Measurements from ENCODE around the gene EPC2. TPM values are rescaled to one million over a fixed set of nuclear protein-coding genes. Genes with fewer than 3 reads are reported as not detected.
A peak's percentile ranks its signal among the peaks of the same experiment; 100 is the strongest.

The EPC2 gene, protein sequence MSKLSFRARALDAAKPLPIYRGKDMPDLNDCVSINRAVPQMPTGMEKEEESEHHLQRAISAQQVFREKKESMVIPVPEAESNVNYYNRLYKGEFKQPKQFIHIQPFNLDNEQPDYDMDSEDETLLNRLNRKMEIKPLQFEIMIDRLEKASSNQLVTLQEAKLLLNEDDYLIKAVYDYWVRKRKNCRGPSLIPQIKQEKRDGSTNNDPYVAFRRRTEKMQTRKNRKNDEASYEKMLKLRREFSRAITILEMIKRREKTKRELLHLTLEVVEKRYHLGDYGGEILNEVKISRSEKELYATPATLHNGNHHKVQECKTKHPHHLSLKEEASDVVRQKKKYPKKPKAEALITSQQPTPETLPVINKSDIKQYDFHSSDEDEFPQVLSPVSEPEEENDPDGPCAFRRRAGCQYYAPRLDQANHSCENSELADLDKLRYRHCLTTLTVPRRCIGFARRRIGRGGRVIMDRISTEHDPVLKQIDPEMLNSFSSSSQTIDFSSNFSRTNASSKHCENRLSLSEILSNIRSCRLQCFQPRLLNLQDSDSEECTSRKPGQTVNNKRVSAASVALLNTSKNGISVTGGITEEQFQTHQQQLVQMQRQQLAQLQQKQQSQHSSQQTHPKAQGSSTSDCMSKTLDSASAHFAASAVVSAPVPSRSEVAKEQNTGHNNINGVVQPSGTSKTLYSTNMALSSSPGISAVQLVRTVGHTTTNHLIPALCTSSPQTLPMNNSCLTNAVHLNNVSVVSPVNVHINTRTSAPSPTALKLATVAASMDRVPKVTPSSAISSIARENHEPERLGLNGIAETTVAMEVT
- 34.8 and 35.9 TPM in 2 replicates for total RNA-seq (ENCODE audit: low replicate concordance)
- long read RNA-seq, partial matches to known transcripts, result 12 of 12 reads
- long read RNA-seq, other reads (novel, unspliced or antisense), result 0 of 12 reads

DNA sequence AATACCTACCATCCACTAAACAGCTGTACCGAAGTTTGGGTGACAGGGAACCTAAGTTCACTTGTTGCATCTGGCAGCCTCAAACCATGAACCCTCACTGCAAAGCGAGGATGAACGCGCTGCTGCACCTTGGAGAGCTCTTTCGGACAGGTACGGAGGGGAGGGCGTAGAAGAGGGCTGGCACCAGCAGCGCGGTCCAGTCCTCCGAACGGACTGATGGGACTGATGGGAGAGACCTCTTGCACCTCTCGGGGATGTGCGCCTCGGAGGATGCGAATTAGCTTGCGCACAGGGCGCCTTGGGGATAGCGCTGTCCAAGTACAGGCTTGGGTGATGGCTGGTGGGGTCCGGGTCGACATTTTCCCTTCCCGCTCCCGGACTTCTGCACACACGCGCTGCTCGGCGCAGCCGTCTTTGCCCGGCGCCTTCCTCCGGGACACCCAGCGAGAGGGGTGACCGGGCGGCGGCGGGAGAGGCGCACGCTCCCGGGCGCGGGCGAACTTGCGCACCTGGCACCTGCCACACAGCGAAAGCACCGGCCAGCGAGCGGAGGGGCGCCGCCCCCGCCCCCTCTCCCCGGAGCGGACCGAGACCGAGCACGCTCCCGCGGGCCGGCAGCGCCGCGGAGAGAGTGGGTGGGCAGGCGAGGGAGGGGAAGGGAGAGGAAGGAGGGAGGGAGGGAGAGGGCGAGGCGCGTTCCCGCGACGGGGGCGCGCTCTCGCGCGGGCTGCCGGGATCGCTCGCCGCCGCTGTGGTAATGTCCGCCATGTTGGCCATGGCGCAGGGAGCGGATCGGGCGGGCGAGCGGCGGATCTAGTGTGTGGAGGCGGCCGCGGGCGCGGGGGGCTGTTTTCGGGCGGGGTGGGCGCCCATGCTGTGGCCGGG, at the start of gene EPC2:
Gene EPC2, plus strand, starts transcription at position 754 of the 885 bp plus-strand sequence. CDS start 267 bp downstream, outside the sequence.
- no peaks in the 10 kb centered on the region for H3K9me3 Mint-ChIP-seq
- H3K27ac Mint-ChIP-seq, result peak within 1 kb of the TSS; percentile 93
- H3K4me1 Mint-ChIP-seq (ENCODE audit: unreplicated experiment), result peaks cover 20% of the 10 kb centered on the region
- TF ChIP-seq, protein P1, sequence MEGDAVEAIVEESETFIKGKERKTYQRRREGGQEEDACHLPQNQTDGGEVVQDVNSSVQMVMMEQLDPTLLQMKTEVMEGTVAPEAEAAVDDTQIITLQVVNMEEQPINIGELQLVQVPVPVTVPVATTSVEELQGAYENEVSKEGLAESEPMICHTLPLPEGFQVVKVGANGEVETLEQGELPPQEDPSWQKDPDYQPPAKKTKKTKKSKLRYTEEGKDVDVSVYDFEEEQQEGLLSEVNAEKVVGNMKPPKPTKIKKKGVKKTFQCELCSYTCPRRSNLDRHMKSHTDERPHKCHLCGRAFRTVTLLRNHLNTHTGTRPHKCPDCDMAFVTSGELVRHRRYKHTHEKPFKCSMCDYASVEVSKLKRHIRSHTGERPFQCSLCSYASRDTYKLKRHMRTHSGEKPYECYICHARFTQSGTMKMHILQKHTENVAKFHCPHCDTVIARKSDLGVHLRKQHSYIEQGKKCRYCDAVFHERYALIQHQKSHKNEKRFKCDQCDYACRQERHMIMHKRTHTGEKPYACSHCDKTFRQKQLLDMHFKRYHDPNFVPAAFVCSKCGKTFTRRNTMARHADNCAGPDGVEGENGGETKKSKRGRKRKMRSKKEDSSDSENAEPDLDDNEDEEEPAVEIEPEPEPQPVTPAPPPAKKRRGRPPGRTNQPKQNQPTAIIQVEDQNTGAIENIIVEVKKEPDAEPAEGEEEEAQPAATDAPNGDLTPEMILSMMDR (conservative IDR thresholded peaks at IDR 0.05), result no peak
- H3K4me3 Mint-ChIP-seq, result peak within 1 kb of the TSS; percentile 98
- peaks cover 10% of the 10 kb centered on the region for H3K36me3 Mint-ChIP-seq
- DNase-seq (ENCODE audit: extremely low spot score, unreplicated experiment), result peak; percentile 96
- peaks cover 3% of the 10 kb centered on the region for H3K27me3 Mint-ChIP-seq

DNA sequence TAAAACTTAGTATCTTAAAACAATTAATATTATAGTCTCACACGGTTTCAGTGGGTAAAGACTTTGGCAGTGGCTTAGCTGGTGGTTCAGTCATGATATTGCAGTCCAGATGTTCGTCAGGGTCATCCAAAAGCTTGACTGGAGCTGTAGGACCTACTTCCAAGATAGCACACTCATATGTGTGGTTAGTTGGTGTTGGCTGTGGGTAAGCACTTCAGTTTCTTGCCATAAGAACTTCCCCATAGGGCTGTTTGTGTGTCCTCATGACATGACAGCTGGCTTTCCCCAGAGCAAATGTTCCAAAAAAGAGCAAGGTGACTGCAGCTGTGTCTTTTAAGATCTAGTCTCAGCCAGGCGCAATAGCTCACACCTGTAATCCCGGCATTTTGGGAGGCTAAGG, 48.5 kb upstream of the EPC2 start:
- Mint-ChIP-seq H3K36me3 (peaks cover 3% of the 10 kb centered on the region), H3K4me1 (ENCODE audit: unreplicated experiment) (no peaks in the 10 kb centered on the region), H3K9me3 (peaks cover 4% of the 10 kb centered on the region), H3K27me3 (peaks cover 6% of the 10 kb centered on the region), H3K27ac (no peak overlapping the region), H3K4me3 (no peak overlapping the region)
- TF ChIP-seq, protein P1 (conservative IDR thresholded peaks at IDR 0.05), result no peak
- no peak for DNase-seq (ENCODE audit: extremely low spot score, unreplicated experiment)

DNA sequence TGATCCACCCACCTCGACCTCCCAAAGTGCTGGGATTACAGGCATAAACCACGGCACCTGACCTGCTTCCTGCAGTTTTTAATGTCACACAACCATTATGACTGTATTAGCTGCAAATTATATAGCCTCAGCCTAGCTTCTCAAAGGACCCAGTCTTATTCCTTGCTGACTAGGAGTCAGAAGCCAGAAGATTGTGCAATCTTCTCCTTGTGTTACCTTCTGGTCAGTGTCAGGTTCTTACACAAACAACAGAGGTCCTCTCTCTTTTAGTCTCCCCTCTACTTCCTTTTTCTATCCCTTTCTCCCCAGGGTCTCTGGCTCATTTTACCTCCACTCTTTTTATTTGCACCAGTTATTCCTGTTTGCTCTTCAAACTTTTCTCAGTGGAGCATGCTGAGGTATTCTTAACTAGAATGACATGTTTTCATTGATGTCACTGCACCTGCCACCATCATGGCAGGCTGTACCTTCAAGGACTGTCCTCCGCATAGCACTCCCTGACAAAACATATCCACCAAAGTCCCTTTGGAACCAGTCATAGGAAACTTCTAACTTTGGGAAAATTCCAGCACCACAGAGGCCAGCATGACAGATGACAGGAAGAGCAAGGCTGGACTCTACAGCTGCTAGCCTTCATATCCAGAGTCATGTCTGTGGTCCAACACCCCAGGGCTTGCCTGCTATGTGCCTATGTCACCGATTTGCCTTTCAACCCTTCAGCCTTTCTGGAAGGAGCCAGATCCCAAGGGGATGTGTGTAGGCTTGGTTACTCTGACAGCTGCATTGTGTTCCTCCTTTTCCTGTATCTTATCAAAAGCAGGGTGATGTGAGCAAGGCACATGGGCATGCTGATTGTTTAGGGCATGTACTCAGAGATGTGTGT, 45.2 kb upstream of the EPC2 start:
- no peaks in the 10 kb centered on the region for H3K4me1 Mint-ChIP-seq (ENCODE audit: unreplicated experiment)
- peaks cover 8% of the 10 kb centered on the region for H3K9me3 Mint-ChIP-seq
- no peak for DNase-seq (ENCODE audit: extremely low spot score, unreplicated experiment)
- H3K27me3 Mint-ChIP-seq, result peaks cover 6% of the 10 kb centered on the region
- H3K27ac Mint-ChIP-seq, result no peak overlapping the region
- H3K36me3 Mint-ChIP-seq, result peaks cover 3% of the 10 kb centered on the region
- no peak overlapping the region for H3K4me3 Mint-ChIP-seq
- TF ChIP-seq, protein P1 (conservative IDR thresholded peaks at IDR 0.05), result no peak

DNA sequence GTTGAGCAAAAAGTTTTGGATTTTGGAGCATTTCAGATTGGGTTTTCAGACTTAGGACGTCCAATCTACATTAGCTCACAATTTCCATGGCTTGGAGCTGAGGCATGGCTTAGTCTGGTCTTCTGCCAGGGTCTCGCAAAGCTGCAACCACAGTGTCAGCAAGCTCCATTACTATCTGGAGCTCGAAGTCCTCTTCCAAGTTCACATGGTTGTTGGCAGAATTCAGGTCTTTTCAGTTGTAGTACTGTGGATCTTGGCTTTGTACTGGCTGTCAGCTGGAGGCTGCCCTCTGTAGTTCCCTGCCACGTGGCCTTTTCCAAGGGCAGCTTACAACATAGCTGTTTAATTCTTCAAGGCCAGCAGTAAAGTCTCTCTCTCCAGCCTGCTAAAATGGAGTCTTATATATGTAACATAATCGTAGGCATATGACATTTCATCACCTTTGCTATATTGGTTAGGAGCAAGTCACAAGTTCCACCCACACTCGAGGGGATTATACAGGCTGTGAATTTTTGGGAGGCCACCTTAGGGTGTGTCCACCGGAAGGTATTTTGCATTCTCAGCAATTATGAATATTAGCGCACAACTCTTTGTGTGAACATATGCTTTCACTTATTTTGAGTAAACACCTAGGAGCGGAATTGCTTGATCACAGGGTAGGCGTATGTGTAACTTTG, 41.5 kb upstream of the EPC2 start:
- peaks cover 8% of the 10 kb centered on the region for H3K9me3 Mint-ChIP-seq
- H3K36me3 Mint-ChIP-seq, result peaks cover 3% of the 10 kb centered on the region
- no peak overlapping the region for H3K27ac Mint-ChIP-seq
- H3K4me1 Mint-ChIP-seq (ENCODE audit: unreplicated experiment), result no peaks in the 10 kb centered on the region
- TF ChIP-seq, protein P1 (conservative IDR thresholded peaks at IDR 0.05), result no peak
- no peak for DNase-seq (ENCODE audit: extremely low spot score, unreplicated experiment)
- H3K27me3 Mint-ChIP-seq, result peaks cover 6% of the 10 kb centered on the region
- no peak overlapping the region for H3K4me3 Mint-ChIP-seq

Measured in type B pancreatic cell (in vitro differentiated cells).